ENCODE measurements around the gene KCNV2.

- TF ChIP-seq POLR2A (IDR thresholded peaks at IDR 0.05; ENCODE audit: low read depth, low read length) (no peak), POLR2AphosphoS5 (IDR thresholded peaks at IDR 0.05; ENCODE audit: low read depth, low read length) (no peak)
These were observed 26.7 kb downstream of the KCNV2 start for GRCh38 chr9:2743937-2744529.
